Hepatocyte (in vitro differentiated cells): ENCODE data around the gene PCGF3. TPM values are rescaled to one million over a fixed set of nuclear protein-coding genes. Genes with fewer than 3 reads are reported as not detected.

Source experiments
- DNase-seq: peaks from one replicate; pipeline ENCODE4 v3.0.0-alpha.2; 2016; ENCODE audit warnings: low spot score
- H2AFZ ChIP-seq: fragments of 200-600 bp; sonication (generic); 2 replicates; pipeline ENCODE4 v1.6.0; 2016; ENCODE audit warnings: antibody characterized with exemption, mild to moderate bottlenecking
- H3K27ac ChIP-seq: fragments of 200-600 bp; sonication (generic); 2 replicates; pipeline ENCODE4 v1.5.1; 2016; ENCODE audit warnings: mild to moderate bottlenecking
- H3K27me3 ChIP-seq: fragments of 200-600 bp; sonication (generic); 2 replicates; pipeline ENCODE4 v1.6.1; 2016
- H3K36me3 ChIP-seq: fragments of 200-600 bp; sonication (generic); replicated peaks from 2 replicates; pipeline ENCODE4 v1.5.1; 2016; ENCODE audit warnings: low read depth; ENCODE audit not compliant: insufficient read depth
- H3K4me1 ChIP-seq: fragments of 200-600 bp; sonication (generic); 2 replicates; pipeline ENCODE4 v1.5.1; 2016; ENCODE audit warnings: mild to moderate bottlenecking, moderate library complexity; ENCODE audit not compliant: insufficient read depth
- H3K4me2 ChIP-seq: fragments of 200-600 bp; sonication (generic); 2 replicates; pipeline ENCODE4 v1.6.0; 2016
- H3K4me3 ChIP-seq: fragments of 200-600 bp; sonication (generic); 2 replicates; pipeline ENCODE4 v1.5.1; 2016; ENCODE audit warnings: mild to moderate bottlenecking
- H3K79me2 ChIP-seq: fragments of 200-600 bp; sonication (generic); 2 replicates; pipeline ENCODE4 v1.6.0; 2017; ENCODE audit warnings: mild to moderate bottlenecking
- H3K9me2 ChIP-seq: fragments of 200-600 bp; sonication (generic); replicated peaks from 2 replicates; pipeline ENCODE4 v1.6.0; 2017; ENCODE audit warnings: mild to moderate bottlenecking; ENCODE audit not compliant: insufficient read depth
- H3K9me3 ChIP-seq: fragments of 200-600 bp; sonication (generic); 2 replicates; pipeline ENCODE4 v1.5.1; 2016; ENCODE audit warnings: low read depth, mild to moderate bottlenecking
- H4K20me1 ChIP-seq: fragments of 200-600 bp; sonication (generic); 2 replicates; pipeline ENCODE4 v1.6.0; 2016; ENCODE audit warnings: mild to moderate bottlenecking; ENCODE audit not compliant: insufficient read depth, poor library complexity, severe bottlenecking
- CTCF ChIP-seq: fragments of 200-600 bp; sonication (generic); IDR thresholded peaks from 2 replicates; pipeline ENCODE4 v1.5.1; 2016; ENCODE audit warnings: antibody characterized with exemption, mild to moderate bottlenecking; ENCODE audit not compliant: poor library complexity
- EZH2 ChIP-seq: fragments of 200-600 bp; sonication (generic); IDR thresholded peaks from 2 replicates; pipeline ENCODE4 v1.6.1; 2016; ENCODE audit warnings: antibody characterized with exemption, mild to moderate bottlenecking, borderline replicate concordance
- EZH2phosphoT487 ChIP-seq: fragments of 200-600 bp; sonication (generic); IDR thresholded peaks from one replicate; pipeline ENCODE4 v1.6.1; 2018; ENCODE audit warnings: antibody characterized with exemption, mild to moderate bottlenecking, low read depth, moderate library complexity; ENCODE audit not compliant: unreplicated experiment, severe bottlenecking
- WGBS: methylation state at CpG from one replicate; pipeline ENCODE4 v1.1.6; 2016; ENCODE audit warnings: low lambda C conversion rate; ENCODE audit errors: missing lambda C conversion rate; 5-methylcytosine and 5-hydroxymethylcytosine counted together
- polyA plus RNA-seq: library from polyadenylated mRNA; unstranded; fragments of >200 nt; fragmentation: Nextera tagmentation; extraction: Ambion mirVana; gene quantifications from 2 replicates; pipeline ENCODE4 v1.2.1, GENCODE V29; 2016
- total RNA-seq: library from RNA; depleted of rRNA; stranded (reverse); fragments of >200 nt; gene quantifications from 2 replicates; pipeline ENCODE4 v1.2.3, GENCODE V29; 2014

PCGF3 gene
- total and polyA plus RNA-seq, 2 experiments from 2014 or later, result 21.8 to 43.5 TPM

GRCh38 chr4:660401-660800 is 45.2 kb upstream of the PCGF3 start:
- Histone ChIP-seq H3K4me1 (peaks cover 12% of the 10 kb centered on the region), H3K79me2 (peaks cover 2% of the 10 kb centered on the region), H3K4me3 (no peak overlapping the region), H3K9me2 (no peaks in the 10 kb centered on the region), H3K27me3 (no peaks in the 10 kb centered on the region), H3K27ac (no peak overlapping the region), H3K36me3 (no peaks in the 10 kb centered on the region), H2AFZ (no peak overlapping the region), H3K4me2 (no peak overlapping the region), H4K20me1 (no peaks in the 10 kb centered on the region), H3K9me3 (no peaks in the 10 kb centered on the region)
- WGBS, result 95% methylated on average over 10 of the region's 10 CpGs
- TF ChIP-seq CTCF, result no peak
- no peak for TF ChIP-seq EZH2phosphoT487
- no peak for TF ChIP-seq EZH2
- no peak for DNase-seq

DNA sequence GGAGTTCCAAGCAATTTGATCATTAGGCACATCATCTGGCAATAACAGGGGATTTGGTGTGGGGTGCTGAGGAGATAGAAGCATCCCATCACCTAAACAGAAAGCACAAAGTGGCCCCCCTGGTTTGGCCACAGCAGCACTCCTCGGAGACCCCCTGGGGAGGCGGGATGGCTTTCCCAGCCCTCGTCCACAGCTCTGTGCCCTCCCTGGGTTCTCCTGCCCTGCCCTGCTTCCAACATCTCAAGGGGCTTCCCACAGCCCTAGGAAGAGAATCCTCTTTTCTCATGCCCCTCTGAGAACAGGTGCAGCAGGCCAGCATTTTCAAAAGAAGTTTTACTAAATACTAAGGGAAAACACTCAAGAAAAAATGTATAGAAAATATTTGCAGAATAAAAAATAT is 44.4 kb upstream of the PCGF3 start:
- no peak overlapping the region for H2AFZ ChIP-seq
- H3K9me2 ChIP-seq, result no peaks in the 10 kb centered on the region
- H4K20me1 ChIP-seq, result no peaks in the 10 kb centered on the region
- peaks cover 2% of the 10 kb centered on the region for H3K79me2 ChIP-seq
- no peak for TF ChIP-seq CTCF
- TF ChIP-seq EZH2, result no peak
- no peak for TF ChIP-seq EZH2phosphoT487
- no peak overlapping the region for H3K4me3 ChIP-seq
- H3K27me3 ChIP-seq, result no peaks in the 10 kb centered on the region
- WGBS, result 88% methylated on average over 3 of the region's 3 CpGs
- no peak overlapping the region for H3K4me2 ChIP-seq
- H3K4me1 ChIP-seq, result peaks cover 12% of the 10 kb centered on the region
- no peaks in the 10 kb centered on the region for H3K36me3 ChIP-seq
- DNase-seq, result no peak
- H3K9me3 ChIP-seq, result no peaks in the 10 kb centered on the region
- no peak overlapping the region for H3K27ac ChIP-seq

DNA sequence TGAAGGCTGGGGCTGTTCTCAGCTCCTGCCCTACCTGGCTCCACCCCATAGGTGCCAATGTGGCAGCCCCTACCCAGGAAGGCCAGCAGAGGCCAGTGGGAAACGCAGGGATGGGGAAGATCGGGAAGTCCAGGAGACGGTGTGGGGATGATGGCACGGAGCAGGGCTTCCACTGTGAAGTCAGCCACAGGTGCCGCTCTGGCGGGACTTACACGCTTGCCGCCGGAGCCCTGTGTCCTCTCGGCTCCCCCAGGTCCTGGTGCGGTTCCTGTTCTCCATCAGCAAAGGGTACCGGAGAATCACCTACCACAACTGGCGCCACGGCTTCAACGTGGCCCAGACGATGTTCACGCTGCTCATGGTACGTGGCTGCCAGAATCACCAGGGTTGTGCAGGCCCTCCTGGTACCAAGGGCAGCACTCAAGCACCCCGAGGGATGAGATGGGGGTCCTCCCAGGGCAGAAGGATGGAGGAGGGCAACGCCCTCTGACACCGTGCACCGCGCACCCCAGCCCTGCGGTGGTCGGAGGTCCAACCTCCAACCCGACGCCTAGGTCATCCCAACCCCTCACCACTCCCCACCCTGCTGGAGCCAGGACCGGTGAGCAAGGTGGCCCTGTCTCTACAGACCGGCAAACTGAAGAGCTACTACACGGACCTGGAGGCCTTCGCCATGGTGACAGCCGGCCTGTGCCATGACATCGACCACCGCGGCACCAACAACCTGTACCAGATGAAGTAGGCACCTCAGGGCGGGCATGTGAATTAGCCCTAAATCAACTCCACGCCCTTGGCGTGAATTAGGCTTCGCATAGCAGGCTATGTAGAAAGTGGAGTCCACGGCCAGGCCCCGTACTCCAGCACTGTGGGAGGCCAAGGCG is 43.5 kb upstream of the PCGF3 start:
- Histone ChIP-seq H2AFZ (no peak overlapping the region), H3K4me2 (no peak overlapping the region), H3K9me2 (no peaks in the 10 kb centered on the region), H3K4me1 (peaks cover 12% of the 10 kb centered on the region), H3K27me3 (no peaks in the 10 kb centered on the region), H3K9me3 (no peaks in the 10 kb centered on the region), H4K20me1 (no peaks in the 10 kb centered on the region), H3K79me2 (peaks cover 2% of the 10 kb centered on the region), H3K36me3 (no peaks in the 10 kb centered on the region), H3K4me3 (no peak overlapping the region), H3K27ac (no peak overlapping the region)
- DNase-seq, result no peak
- TF ChIP-seq CTCF (no peak), EZH2 (no peak), EZH2phosphoT487 (no peak)
- 98% methylated on average over 39 of the region's 42 CpGs for WGBS
